GM12891 (cell line): ENCODE data around the gene SLC38A11.
"Not testable (repeated sequence)": the region's sequence is repeated elsewhere in the genome, so short reads cannot be mapped to it uniquely, and the experiment has no call there.

Experiments used
- PAX5 ChIP-seq: IDR thresholded peaks from 2 replicates; pipeline ENCODE4 v1.6.1; 2011; ENCODE audit warnings: low read length, moderate library complexity, mild to moderate bottlenecking; ENCODE audit not compliant: insufficient read depth, severe bottlenecking
- POLR2A ChIP-seq: IDR thresholded peaks from 2 replicates; pipeline ENCODE4 v1.6.1; 2011; ENCODE audit warnings: low read depth, low read length, control low read depth
- POLR2AphosphoS5 ChIP-seq: IDR thresholded peaks from 2 replicates; pipeline ENCODE4 v1.6.1; 2011; ENCODE audit warnings: low read depth, low read length, control low read depth
- SPI1 ChIP-seq: IDR thresholded peaks from 2 replicates; pipeline ENCODE4 v1.6.1; 2011; ENCODE audit warnings: low read depth, low read length, control low read depth
- TAF1 ChIP-seq: IDR thresholded peaks from 2 replicates; pipeline ENCODE4 v1.6.1; 2011; ENCODE audit warnings: low read depth, low read length, control low read depth

DNA sequence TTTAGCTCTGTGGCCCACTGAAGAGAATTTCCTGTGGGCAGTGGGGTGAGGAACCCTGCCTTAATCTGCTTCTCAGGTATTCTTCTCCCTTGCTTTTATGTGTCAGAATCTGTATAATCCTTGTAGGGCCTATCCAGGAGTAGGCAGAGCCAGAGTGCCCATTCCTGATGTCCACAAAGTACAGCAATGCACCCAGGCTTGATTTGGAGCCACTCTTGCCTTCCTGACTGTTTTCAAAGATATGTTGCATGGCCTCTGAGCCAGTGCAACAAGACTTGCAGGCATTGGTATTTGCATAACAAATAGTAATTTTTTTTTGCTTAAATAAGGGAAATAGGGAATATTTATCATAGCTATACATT lies 36.7 kb upstream of the SLC38A11 start:
- not testable (repeated sequence) for TF ChIP-seq TAF1, POLR2A, POLR2AphosphoS5, SPI1, PAX5
